HG02678 (cell line): Measurements from ENCODE around the gene PAK6.

Experiments used
- ATAC-seq: cut with Tn5 transposase; IDR thresholded peaks from one replicate; pipeline ENCODE4 v1.9.1; 2021; ENCODE audit warnings: mild to moderate bottlenecking, moderate library complexity; ENCODE audit not compliant: unreplicated experiment

Gene PAK6

DNA sequence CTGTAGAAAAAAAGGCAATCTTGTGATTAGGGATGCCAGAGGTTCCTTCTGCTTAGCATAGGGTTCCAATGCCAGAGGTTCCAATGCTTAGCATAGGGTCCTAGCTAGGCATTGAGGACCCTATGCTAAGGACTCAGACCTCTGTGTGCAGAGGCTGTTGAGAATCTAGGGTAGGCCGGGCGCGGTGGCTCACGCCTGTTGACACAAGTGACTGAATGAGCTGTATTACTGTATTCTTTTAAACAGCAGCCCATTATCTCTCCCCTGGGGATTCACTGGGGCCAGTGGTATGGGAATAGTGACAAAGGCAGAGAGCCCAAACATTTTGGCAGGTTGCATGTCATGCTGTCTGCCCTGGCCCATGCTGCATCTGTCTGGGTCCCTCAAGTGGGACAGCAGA lies 16.2 kb downstream of the PAK6 start:
- ATAC-seq: no peak

DNA sequence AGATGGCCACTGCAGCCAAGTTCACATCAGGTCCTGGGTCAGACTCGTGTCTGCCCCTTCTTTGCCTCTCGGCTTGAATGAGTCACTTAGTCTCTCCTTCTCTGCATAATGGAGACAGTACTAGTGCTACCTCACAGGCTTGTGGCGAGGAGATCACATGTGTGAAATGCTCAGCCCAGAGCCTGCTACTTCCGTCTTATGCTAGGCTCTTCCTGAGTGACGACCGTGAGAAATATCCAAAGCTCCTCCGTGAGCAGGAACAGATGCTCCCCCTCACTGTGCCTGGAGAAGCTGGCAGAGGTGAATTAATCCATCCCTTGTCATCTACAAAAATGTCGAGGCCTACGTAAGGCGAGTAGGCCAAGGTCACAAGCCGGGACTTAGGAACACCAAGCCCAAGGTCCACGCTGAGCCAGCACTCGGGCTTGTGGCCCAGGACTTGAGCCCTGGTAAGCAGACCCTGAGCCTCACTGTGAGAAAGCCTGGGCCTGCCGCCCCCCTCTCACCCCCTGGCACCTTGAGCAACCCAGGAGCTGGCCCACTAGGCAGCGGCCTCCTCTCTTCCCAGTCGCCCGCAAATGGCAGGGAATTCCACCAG lies 17.9 kb downstream of the PAK6 start:
- no peak for ATAC-seq

GRCh38 chr15:40257656-40258450 lies 19.0 kb downstream of the PAK6 start:
- no peak for ATAC-seq

- no peak for ATAC-seq
These were observed 19.7 kb downstream of the PAK6 start for GRCh38 chr15:40258544-40258943.

GRCh38 chr15:40259021-40259420 lies 20.2 kb downstream of the PAK6 start:
- no peak for ATAC-seq

- ATAC-seq: no peak
These were observed 24.3 kb downstream of the PAK6 start for GRCh38 chr15:40263024-40263754.

DNA sequence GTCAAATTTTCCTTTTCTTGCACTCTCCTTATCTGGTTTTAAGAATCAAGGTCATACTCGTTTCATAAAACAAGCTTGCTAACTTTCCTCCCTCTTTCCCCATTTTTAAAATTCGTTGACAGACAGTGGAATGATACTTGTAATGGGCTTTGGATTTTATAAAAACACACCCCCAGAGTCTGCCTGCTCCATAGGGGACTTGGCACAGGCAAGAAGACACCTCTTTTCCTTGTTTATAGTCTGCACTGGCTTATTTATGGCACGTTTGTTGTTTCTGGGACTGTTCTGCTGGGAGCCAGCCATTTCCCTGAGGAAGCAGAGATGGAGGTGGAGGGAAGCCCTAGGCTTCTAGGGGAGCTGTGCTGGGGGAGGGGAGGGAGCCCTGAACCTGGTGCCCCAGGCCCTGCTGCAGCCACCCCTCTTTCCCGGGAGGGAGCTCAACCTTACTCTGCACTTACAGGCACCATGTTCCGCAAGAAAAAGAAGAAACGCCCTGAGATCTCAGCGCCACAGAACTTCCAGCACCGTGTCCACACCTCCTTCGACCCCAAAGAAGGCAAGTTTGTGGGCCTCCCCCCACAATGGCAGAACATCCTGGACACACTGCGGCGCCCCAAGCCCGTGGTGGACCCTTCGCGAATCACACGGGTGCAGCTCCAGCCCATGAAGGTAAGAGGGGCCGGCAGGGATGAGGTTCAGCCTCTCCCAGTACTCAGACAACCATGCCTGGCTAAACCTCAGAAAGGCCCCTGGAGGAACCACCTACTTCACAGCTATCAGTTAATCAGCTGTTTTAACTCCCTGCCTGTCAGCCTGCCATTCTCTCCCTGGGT lies 25.7 kb downstream of the PAK6 start:
- ATAC-seq: no peak

- ATAC-seq: no peak
These were observed 26.5 kb downstream of the PAK6 start for GRCh38 chr15:40265355-40265754.

- ATAC-seq: no peak
These were observed 27.0 kb downstream of the PAK6 start for GRCh38 chr15:40265875-40266274.

DNA sequence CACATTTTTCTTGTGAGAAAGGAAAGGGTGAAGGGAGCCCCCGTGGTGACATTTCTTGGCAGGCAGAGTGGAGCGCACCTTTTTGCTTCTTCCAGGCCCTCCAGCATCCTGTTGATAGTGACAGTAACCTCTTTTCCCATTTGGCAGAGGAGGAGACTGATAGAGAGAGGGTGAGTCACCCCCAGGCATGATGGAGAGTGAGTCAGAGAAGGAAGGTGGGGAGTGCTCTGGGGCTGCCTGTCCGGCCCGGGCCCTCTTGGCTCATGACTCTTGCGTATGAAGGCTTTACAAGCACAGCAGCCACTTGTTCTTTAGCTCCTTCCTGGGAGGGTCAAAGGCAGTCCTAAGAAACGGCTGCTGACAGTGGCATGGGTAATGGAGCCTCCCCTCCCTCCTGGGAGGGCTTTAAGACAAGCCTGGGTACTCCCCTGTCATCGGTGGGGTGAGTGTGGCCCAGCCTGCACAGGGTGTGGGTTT lies 28.0 kb downstream of the PAK6 start:
- ATAC-seq: no peak

DNA sequence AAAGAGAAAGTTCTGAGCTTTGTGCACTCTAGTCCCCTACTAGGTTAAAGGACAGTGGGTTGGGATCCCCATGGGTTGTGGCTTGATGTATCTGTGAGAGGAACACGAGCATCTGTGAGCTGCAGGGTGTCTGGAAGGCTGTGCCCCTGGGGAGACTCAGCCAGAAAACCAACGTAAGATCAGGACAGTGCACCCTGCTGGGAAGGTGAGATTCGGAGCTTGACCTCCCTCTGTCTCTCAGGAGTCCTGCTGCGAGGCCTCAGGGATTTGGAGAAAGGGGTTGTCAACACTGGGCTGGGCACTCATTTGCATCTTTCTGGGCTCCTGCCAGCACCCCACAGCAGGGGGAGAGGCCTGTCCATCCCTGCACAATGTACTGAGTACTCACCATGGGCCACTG lies 28.8 kb downstream of the PAK6 start:
- no peak for ATAC-seq

DNA sequence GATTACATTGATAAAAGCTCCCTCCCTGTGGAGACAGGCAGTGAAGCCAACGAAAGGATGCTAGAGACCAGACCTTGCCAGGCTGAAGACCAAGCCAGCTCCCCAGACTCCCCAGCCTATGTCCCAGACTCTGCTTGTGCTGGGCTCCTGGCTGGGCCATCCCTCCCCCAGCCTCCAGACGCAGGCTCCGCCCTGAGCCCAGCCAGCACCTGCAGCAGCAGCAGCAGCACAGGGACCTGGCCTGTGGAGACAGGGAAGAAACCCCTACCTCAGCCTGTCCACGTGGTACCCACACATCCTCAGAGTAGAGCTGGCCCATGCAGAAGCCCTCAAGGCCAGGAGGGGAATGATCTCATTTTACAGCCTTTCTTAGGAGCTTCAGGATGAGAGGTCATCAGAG lies 30.7 kb downstream of the PAK6 start:
- no peak for ATAC-seq

DNA sequence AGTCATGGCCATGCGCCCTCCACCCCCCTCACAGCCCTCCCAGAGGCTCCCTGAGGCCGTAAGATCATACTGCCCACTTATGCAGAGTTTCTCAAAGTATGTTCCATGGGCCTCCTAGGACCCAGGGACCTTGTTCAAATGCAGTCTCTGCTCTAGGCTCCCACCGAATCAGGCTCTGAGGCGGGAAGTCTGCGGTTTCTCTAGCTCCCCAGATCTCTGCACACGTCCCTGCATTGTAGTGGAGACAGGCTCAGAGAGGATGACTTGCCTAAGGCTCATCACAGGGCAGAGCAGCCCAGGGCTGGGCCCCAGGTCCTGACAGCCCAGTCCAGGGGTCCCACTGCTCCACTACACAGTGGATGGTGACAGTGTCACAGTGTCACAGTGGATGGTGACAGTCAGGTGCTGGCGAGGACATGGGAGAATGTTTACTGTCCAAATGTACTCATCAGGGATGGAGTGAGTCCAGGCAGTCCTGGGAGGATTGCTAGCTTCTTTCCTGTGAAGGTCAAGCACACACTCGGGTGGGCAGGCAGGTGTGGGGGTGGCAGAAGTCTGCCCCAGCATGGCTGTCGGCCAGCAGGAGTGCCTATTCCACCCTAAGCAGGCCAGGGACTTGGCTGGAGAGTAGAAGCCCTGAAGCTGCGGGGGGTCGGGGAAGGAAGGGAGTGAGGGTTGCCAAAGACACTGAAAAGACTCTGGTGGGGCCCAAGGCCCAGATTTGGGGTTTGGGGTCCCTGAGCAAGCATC lies 31.6 kb downstream of the PAK6 start:
- no peak for ATAC-seq

GRCh38 chr15:40271685-40272484 lies 33.0 kb downstream of the PAK6 start:
- no peak for ATAC-seq

- no peak for ATAC-seq
These were observed 33.7 kb downstream of the PAK6 start for GRCh38 chr15:40272485-40273056.

DNA sequence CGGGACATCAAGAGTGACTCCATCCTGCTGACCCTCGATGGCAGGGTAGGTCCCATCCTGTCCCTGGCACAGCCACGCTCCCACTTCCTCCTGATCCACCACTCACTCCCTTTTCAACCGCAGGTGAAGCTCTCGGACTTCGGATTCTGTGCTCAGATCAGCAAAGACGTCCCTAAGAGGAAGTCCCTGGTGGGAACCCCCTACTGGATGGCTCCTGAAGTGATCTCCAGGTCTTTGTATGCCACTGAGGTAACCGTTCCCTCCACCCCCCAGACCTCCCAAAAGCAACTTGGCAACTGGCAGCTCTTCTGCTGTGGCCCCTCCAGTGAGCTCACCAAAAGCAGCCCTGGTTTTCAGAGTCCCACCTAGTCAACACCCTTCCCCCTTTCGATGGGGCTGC lies 34.6 kb downstream of the PAK6 start:
- ATAC-seq: no peak

GRCh38 chr15:40274350-40275274 lies 35.7 kb downstream of the PAK6 start:
- no peak for ATAC-seq

DNA sequence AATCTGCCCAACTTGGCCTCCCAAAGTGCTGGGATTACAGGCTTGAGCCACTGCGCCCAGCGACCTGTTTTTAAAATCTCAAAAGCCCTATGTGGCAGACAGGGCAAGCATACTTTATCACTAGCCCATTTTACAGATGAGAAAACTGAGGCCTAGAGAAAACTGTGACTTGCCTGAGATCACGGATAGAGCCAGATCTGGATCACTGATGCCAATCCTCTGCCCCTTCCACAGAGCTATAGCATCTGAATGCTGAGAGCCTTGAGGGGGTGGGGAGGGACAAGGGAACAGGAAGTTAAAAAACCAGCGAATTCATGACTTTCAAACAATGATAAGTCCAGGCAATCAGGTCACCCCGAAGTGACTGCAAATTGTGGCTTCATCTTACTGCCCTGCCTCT lies 36.7 kb downstream of the PAK6 start:
- no peak for ATAC-seq
